Left cardiac atrium (tissue), 4 donors: ENCODE results near the gene ST3GAL3. TPM values are rescaled to one million over a fixed set of nuclear protein-coding genes. Genes with fewer than 3 reads are reported as not detected.

Experiments used
- ATAC-seq, 2 donors: fragments of 200-7000 bp; cut with Tn5 transposase; one replicate each; pipeline ENCODE4 v1.9.1; 2020; ENCODE audit warnings: mild to moderate bottlenecking in 2 of 2, moderate library complexity in 2 of 2
- DNase-seq: peaks from one replicate; pipeline ENCODE4 v3.0.0-alpha.2; 2020
- intact Hi-C, 2 donors: fragments of 100-400 bp; cut with DNase I; formaldehyde crosslinking; loops; one replicate each; pipeline versions ENCODE4 v1.14.1 to v1.15.1; 2022 to 2023
- microRNA-seq, 2 donors: library from miRNA; unstranded; fragments of <30 nt; microRNA quantifications; one replicate each; pipeline ENCODE4 v1.2.0, GENCODE V29; 2020
- total RNA-seq, 2 donors: library from RNA; stranded (reverse); fragmentation: NEBNext Ultra II Directional; extraction: Animal tissue kit (Norgen Biotek cat#: 25700); gene quantifications; one replicate each; pipeline ENCODE4 v1.2.1, GENCODE V29; 2021
- donor health status: DM: no; HTN: yes; CAD: no.
- donor health status: DM: no; HTN: yes; CAD: no; lungs with severe emphysema.
- donor health status: DM: yes; HTN: yes; CAD: no.
- donor health status: Dilated cardiomyopathy.

Gene ST3GAL3
- total RNA-seq, 2 donors from 2014 or later = 19.4 to 25.9 TPM

DNA sequence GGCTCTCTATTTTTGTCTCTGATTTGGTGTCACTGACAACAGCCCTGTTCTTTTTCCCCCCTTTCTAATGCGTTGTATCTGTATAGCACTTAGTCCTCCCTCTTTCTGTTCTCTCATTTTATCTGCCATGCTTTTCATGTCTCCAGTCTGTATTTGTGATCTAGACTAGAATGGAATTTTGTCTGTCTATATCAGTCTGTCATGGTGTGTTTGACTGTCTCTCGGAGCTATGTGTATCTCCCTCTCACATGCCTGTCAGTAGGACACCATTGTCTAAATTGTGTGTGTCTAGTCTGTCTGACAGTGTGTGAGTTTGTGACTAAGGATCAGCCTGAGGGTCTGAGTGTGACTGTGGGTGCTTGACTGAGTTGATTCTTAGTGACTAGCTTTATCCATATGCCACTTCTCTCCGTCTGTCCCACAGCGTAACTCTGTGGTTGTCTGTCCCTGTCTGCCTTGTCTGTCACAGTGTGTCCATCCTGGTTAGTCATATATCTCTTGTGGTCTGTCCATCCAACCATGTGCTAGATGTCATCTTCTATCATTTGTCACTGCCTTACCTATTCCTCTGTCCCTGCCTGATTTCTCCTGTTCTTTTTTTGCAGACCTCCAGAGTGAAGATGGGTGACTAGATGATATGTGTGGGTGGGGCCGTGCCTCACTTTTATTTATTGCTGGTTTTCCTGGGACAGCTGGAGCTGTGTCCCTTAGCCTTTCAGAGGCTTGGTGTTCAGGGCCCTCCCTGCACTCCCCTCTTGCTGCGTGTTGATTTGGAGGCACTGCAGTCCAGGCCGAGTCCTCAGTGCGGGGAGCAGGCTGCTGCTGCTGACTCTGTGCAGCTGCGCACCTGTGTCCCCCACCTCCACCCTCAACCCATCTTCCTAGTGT, 270.3 kb downstream of the ST3GAL3 start:
- ATAC-seq (no peak), DNase-seq (no peak)
- intact Hi-C loops = no loop called here

DNA sequence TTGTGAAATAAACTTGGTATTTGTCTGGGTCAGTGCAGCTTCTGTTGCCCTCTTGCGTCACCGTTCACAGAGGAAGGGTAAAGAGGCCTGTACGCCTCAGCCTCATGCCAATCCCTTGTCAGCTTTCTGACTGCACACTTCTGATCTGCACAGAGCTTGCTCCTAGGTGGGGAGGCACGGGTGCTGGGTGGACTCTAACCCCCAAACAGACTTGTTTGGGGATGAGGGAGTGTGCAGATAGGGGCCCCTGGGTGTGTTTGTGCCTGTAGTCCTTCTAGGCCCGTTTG, 270.9 kb downstream of the ST3GAL3 start:
- DNase-seq (no peak), ATAC-seq (no peak)
- intact Hi-C loops = no loop called here

DNA sequence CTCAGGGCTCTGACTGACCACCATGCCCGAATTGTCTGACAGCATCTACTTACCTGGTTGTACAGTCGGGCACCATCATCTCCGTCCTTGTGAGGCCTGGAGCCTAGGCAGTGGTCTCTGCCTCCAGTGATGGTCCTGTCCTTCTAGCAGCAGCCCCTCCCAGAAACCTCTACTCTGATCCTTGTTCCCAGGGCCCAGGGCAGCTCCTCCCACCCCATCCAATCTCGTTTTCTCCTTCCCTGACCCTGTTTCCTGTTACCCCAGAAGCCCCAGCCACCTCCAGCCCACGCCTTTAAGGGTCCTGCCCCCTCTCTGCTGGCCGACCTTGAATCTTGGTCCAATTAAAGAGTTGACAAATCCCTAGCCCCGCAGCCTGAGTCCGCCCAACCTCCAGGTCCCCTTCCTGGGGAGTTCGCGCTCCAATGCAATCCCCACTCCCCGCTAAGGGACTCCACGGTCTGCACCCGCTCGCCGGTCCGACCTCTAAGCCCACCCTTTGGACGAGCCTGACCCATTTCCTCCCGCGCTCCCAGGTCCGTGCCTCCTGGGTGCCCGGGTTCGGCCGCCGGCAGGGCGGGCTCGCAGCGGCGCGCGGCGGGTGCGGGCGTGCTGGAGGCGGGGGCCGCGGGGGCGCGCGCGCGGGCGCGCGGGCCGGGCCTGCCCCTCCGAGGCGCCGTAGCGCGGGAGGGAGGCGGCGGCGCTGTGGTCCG, 271.4 kb downstream of the ST3GAL3 start, which contains the start of gene B4GALT2:
Gene B4GALT2 (plus strand): TSS at position 660 of the 710 bp plus-strand sequence. CDS start 1,951 bp downstream, outside the sequence.
- ATAC-seq = no peak
- intact Hi-C loops = no loop called here
- DNase-seq = peak; percentile 57

DNA sequence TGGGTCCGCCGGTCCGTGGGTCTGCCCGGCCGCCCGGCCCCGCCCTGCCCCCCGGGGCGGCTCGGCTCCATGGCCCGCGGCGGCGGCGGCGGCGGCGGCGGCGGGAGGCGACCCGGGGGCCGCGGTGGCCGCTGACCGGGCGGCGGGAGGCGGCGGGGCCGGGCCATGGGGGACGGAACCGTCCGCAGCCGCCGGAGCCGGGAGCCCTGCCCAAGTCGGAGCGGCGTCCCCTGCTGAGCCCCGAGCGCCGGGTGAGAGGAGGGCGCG, 271.9 kb downstream of the ST3GAL3 start:
- intact Hi-C loops = no loop called here
- ATAC-seq (no peak), DNase-seq (no peak)

DNA sequence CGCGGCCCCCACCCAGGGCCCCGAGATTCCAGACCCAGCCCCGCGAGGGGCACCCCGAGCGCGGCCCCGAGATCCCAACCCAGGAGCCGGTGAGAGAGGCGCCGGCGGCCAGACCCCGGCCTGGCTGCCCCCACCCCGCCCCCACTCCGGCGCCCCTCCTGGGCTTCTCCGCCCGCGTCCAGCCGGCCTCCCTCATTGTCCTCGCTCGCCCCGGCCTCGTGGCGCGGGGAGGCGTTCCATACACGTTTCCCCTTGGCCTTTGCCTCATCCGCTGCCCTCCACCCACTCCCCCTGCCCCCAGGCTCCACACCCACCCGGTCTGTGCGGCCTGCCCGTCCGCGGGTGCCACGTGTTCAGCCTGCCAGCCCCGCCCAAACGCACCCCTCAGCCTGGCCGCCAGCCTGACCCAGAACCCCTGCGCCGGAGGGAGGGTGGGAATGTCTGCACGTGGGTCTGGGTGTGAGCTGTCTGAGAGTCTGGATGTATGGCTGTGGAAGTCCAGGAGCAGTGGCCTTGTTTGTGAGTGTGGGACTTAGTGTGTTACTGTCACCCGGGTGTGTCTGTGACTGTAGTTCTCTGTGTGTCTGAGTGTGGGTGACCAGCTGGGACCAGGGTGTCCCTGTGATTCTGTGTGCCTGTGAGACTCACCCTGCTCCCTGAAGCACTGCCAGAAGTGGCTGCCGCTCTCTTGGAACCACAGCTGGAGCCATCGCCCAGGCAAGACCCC, 272.4 kb downstream of the ST3GAL3 start:
- DNase-seq (peak; percentile 72), ATAC-seq (peak; percentile 13 to 31)
- intact Hi-C loops = no loop called here

DNA sequence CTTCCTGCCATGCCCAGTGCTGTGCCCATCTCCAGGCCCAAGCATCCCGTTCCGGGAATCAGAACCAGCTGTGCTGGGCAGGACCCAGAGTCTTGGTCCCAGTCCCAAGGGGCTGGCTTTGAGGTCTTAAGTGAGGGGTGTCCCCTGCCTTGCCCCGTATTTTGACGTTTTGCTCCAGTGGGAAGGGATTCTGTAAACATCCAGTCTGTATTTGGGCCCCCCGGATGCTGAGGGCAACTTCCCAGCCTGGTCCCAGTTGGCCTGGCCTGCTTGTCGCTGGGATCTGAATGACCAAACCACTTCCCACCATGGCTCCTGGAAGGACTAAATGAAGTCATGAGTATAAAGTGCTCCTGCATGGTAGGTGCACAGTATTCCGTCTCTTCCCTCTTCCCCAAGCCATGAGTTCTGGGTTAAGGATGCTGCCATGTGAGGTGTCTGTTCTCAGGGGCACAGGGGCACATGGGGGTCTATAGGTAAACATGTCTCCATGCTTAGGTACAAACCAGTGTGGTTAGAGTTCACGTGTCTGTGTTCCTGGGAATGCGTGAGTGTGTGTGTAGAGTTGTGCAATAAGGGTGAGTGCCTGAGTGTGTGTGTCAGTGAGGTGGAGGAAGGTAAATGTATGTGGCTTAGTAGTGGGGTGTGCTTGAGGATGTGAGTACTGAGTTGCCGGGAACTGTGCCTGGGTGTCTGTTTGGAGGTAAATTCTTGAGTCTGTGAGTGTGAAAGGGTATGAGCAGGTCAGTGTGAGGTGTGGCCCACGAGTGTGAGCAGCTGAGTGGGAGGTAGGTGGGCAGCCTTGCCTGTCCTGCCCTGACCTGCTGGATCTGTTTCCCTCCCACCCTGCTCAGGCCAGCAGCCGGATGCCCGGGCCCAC, 273.2 kb downstream of the ST3GAL3 start:
- no peak for ATAC-seq
- intact Hi-C loops = no loop called here
- DNase-seq = no peak

Small RNAs within 50 kb of the gene (microRNA-seq; reads per million reads assigned to microRNA genes)
- gene MIR6079 = 0 reads per million in 2 donors

Other genes with a start within 250 kb of the ST3GAL3 start
- 10 to 100 TPM; 37.4 to 63.1 TPM for gene PTPRF, start 176.7 kb upstream of the ST3GAL3 start, total RNA-seq
- gene KDM4A, start 57.4 kb upstream of the ST3GAL3 start, total RNA-seq = 10 to 100 TPM; 13.7 to 15.3 TPM
- gene ARTN, start 226.3 kb downstream of the ST3GAL3 start, total RNA-seq = under 1 TPM; 0.18 to 0.86 TPM
- 10 to 100 TPM; 26.7 to 30.1 TPM for gene IPO13, start 239.4 kb downstream of the ST3GAL3 start, total RNA-seq